ENCODE measurements around the gene TUBG2. TPM values are rescaled to one million over a fixed set of nuclear protein-coding genes. Genes with fewer than 3 reads are reported as not detected.

Gene TUBG2
- total RNA-seq, 1 donor from 2014 or later = 44.7 TPM

GRCh38 chr17:42669705-42669976 lies 10.6 kb downstream of the TUBG2 start:
- intact Hi-C loops (cut with DNase I) = no loop called here
- Histone ChIP-seq H3K9me3 (no peaks in the 10 kb centered on the region), H3K36me3 (peaks cover 0 to 63% of the 10 kb centered on the region in 2 donors), H3K27ac (peak overlapping the region; percentile 68), H3K27me3 (no peaks in the 10 kb centered on the region), H3K4me1 (peaks cover 78% of the 10 kb centered on the region), H3K4me3 (no peak overlapping the region)
- DNase-seq (ENCODE audit: extremely low spot score in 2 of 2) = no peak
- no peak for TF ChIP-seq POLR2AphosphoS5 (IDR thresholded peaks at IDR 0.05; ENCODE audit: insufficient read depth in 1 of 2, low read depth in 1 of 2)
- no peak for TF ChIP-seq CTCF (IDR thresholded peaks at IDR 0.05)
- no peak for TF ChIP-seq POLR2A (IDR thresholded peaks at IDR 0.05)

GRCh38 chr17:42669977-42670788 lies 11.1 kb downstream of the TUBG2 start:
- no peak for TF ChIP-seq POLR2AphosphoS5 (IDR thresholded peaks at IDR 0.05; ENCODE audit: insufficient read depth in 1 of 2, low read depth in 1 of 2)
- no peak for DNase-seq (ENCODE audit: extremely low spot score in 2 of 2)
- no peak overlapping the region for H3K4me3 ChIP-seq
- H3K36me3 ChIP-seq = peaks cover 0 to 61% of the 10 kb centered on the region in 2 donors
- no peaks in the 10 kb centered on the region for H3K27me3 ChIP-seq
- peaks cover 83% of the 10 kb centered on the region for H3K4me1 ChIP-seq
- H3K9me3 ChIP-seq = no peaks in the 10 kb centered on the region
- H3K27ac ChIP-seq = peak overlapping the region; percentile 68
- intact Hi-C loops (cut with DNase I) = loop anchor here (5.0 kb wide), 1 partner anchor 63 kb away; the partner anchor contains the start of genes RETREG3 and TUBG1

GRCh38 chr17:42670789-42671657 lies 11.9 kb downstream of the TUBG2 start:
- Histone ChIP-seq H3K27ac (peak overlapping the region; percentile 61), H3K36me3 (peaks cover 0 to 53% of the 10 kb centered on the region in 2 donors), H3K4me1 (peaks cover 91% of the 10 kb centered on the region), H3K9me3 (no peaks in the 10 kb centered on the region), H3K27me3 (no peaks in the 10 kb centered on the region), H3K4me3 (no peak overlapping the region)
- intact Hi-C loops (cut with DNase I) = loop anchor here (5.0 kb wide), 1 partner anchor 64 kb away; the partner anchor contains the start of genes RETREG3 and TUBG1
- TF ChIP-seq CTCF (IDR thresholded peaks at IDR 0.05) (no peak), POLR2AphosphoS5 (IDR thresholded peaks at IDR 0.05; ENCODE audit: insufficient read depth in 1 of 2, low read depth in 1 of 2) (peak in 1 of 2 donors; percentile 11)
- DNase-seq (ENCODE audit: extremely low spot score in 2 of 2) = no peak

DNA sequence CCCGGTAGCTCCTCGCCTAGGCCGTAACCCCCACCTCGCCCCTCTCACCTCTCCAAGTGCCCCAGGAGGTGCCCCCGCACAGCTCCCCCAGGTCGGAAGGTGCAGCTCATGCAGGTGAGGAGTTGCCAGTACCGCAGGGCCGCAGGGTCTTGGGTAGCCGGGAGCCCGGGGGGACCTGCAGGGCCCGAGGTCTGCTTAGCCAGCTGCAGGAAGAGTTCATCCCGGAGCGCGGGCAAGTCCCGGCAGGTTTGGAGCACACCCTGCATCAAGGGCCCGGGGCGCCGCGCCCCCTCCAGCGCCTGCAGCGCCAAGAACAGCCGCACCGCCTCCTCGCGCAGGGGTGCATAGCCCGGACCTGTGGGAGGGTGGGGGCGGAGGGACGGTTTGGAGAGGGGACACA lies 13.0 kb downstream of the TUBG2 start:
- no peak for DNase-seq (ENCODE audit: extremely low spot score in 2 of 2)
- Histone ChIP-seq H3K9me3 (no peaks in the 10 kb centered on the region), H3K27me3 (no peaks in the 10 kb centered on the region), H3K4me3 (no peak overlapping the region), H3K27ac (peak overlapping the region; percentile 98), H3K36me3 (peaks cover 0 to 46% of the 10 kb centered on the region in 2 donors), H3K4me1 (peaks cover 81% of the 10 kb centered on the region)
- intact Hi-C loops (cut with DNase I) = loop anchor here (5.0 kb wide), 1 partner anchor 65 kb away; the partner anchor contains the start of genes RETREG3 and TUBG1
- TF ChIP-seq CTCF (IDR thresholded peaks at IDR 0.05) (no peak), POLR2A (IDR thresholded peaks at IDR 0.05) (no peak), POLR2AphosphoS5 (IDR thresholded peaks at IDR 0.05; ENCODE audit: insufficient read depth in 1 of 2, low read depth in 1 of 2) (no peak)

GRCh38 chr17:42673266-42673884 lies 14.3 kb downstream of the TUBG2 start:
- intact Hi-C loops (cut with DNase I) = loop anchor here (5.0 kb wide), 1 partner anchor 66 kb away; the partner anchor contains the start of genes RETREG3 and TUBG1
- no peaks in the 10 kb centered on the region for H3K27me3 ChIP-seq
- TF ChIP-seq CTCF (IDR thresholded peaks at IDR 0.05) (no peak), POLR2AphosphoS5 (IDR thresholded peaks at IDR 0.05; ENCODE audit: insufficient read depth in 1 of 2, low read depth in 1 of 2) (no peak), POLR2A (IDR thresholded peaks at IDR 0.05) (no peak)
- no peak for DNase-seq (ENCODE audit: extremely low spot score in 2 of 2)
- no peaks in the 10 kb centered on the region for H3K9me3 ChIP-seq
- peaks cover 0 to 46% of the 10 kb centered on the region in 2 donors for H3K36me3 ChIP-seq
- peak overlapping the region; percentile 98 for H3K27ac ChIP-seq
- H3K4me1 ChIP-seq = peaks cover 74% of the 10 kb centered on the region
- H3K4me3 ChIP-seq = peak overlapping the region; percentile 86 to 92
